GM18517 (cell line): ENCODE data around the gene DMXL2.
"Not testable (repeated sequence)": the region's sequence is repeated elsewhere in the genome, so short reads cannot be mapped to it uniquely, and the experiment has no call there.

Experiments
- ATAC-seq: cut with Tn5 transposase; IDR thresholded peaks from one replicate; pipeline ENCODE4 v1.9.1; 2021; ENCODE audit warnings: mild to moderate bottlenecking, moderate library complexity; ENCODE audit not compliant: unreplicated experiment

DMXL2 gene

DNA sequence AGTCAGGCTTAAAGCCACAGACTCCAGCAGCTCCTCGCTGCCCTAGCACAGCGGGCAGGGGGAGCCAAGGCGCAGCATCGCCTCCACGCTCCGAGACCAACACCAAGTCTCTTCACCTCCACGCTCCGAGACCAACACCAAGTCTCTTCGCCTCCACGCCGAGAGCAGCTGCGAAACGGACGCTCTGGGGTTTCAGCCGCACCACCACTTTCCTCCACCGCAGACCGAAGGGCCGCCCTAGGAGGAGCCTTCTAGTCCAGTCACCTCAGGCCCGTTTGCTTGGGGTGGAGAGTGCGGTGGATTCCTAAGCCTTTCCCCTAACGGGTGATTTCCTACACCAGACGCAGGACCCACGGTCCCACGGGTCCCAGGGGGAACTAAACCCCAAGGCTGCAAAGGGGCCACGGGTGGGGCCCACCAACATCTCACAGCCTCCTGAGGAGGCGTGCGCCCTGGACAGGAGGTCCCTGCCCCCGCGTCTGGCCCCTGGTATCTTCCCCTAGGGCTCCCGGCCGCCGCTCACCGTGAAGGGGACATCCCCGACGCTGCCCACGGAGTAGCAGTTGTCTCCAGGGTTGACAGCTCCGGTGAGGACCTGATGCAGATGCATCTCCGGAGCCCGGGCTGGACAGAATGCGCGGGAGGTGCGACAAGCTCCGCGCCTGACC, 501 bp downstream of the DMXL2 start:
- ATAC-seq, result no peak

DNA sequence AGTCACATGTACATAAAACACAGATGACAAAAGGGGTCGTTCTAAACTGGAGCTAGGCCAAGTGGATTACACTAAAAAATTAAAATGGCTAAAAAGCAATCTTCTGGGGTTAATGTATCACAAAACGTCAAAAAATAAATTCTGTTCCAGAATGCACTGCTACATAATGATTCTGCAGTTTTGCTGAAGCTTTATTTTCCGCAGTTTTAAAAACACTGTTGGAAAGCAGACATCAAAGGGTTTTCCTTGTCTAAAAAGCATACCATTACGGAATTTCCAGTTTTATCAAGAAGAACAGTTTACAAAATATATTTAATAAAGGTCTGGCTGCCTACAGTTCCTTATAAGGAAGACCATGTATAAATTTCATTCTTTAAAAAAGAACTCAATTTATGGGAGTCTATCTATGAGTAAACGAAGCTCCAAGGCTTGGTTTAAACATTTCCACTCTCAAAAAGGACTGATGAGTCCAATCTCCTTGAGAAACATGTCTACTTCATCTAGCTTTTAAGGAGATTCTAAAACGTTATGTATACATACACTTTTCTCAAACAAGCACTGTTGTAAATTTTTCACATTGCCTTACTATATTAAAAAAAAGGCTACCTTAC, 1.3 kb downstream of the DMXL2 start:
- no peak for ATAC-seq

DNA sequence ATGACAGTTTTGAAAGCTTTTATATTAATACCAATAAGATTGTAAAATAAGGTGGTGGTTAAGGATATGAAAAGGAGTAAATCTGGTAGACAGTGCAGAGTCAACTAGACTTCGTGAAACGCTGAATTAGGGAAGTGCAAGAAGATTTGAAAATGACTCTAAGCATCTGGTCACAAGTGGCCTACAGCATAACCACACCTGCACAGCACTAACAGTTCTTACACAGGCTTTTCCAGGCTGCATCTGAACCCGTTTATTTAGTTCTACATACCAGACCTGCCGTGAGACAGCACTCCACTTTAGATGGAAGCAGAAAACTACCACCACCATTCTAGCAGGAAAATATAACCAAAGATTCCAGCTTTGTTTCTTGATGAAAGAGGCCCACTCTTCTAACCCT, 1.9 kb downstream of the DMXL2 start:
- ATAC-seq, result no peak

DNA sequence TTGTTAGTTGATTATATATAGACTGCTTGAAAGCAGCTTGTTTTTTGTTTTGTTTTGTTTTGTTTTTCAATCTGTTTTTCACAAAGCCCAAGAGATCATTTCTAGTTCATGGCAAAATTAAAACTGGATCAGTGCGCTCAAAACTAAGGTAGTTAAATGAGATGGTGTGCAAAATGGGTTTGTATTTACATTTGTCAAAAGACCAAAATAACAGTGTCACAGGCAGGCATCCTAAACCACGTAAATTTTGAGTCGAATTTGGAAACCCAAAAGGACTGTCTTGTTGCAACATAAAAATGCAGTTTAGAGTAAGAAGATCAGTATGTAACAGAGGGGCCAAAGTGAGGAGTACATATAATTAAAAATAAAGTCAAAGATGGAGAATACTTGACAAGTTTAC, 2.4 kb downstream of the DMXL2 start:
- ATAC-seq, result no peak

GRCh38 chr15:51619331-51620035, 3.1 kb downstream of the DMXL2 start:
- no peak for ATAC-seq

GRCh38 chr15:51617886-51618285, 4.7 kb downstream of the DMXL2 start:
- no peak for ATAC-seq

GRCh38 chr15:51613951-51614350, 8.6 kb downstream of the DMXL2 start:
- no peak for ATAC-seq

DNA sequence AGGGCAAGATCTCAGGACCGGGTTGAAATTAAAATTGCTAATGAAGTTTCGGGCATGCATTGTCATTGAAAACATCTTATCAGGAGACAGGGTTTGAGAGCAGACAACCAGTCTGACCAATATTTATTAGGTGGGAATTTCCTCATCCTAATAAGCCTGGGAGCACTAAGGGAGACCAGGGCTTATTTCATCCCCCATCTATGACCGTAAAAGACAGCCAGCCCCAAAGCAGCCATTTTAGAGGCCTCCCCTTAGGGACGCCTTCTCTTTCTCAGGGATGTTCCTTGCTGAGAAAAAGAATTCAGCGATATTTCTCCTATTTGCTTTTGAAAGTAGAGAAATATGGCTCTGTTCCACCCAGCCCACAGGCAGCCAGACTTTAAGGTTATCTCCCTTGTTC, 9.9 kb downstream of the DMXL2 start:
- not testable (repeated sequence) for ATAC-seq

- not testable (repeated sequence) for ATAC-seq
Observed at GRCh38 chr15:51603462-51603948, 19.1 kb downstream of the DMXL2 start.

DNA sequence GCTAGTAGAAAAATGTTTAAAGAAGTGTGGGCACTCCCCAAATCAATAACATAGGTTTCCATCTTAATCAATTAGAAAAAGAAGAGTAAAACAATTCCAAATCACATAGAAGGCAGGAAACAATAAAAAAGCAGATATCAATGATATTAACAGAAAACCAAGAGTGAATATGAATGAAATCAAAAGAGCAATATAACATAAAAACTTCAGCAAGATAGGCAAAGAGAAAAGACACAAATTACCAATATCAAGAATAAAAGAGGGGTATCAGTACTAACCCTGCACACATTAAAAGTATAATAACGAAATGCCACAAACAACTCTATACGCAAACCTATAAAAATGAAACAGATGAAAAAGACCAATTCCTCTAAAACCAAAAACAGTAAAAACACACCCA, 19.6 kb downstream of the DMXL2 start:
- ATAC-seq, result no peak

DNA sequence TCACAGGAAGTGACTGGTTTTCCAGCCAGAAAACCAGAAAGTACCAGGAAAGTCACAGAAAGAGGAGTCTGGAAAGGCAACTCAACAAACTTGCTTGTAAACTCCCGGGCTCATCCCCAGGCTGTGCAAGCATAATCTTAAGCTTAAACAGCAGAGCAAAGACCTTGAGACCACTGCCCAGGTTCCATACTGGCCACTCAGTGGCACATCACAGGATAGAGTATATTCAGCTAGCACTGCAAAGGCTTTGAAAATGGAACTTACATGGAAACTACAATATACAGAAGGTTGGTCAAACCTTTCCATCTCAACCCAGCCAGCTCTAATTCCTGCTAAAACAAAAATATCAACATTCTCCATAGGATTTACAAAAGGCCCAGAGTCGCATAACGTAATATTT, 20.1 kb downstream of the DMXL2 start:
- ATAC-seq, result no peak

DNA sequence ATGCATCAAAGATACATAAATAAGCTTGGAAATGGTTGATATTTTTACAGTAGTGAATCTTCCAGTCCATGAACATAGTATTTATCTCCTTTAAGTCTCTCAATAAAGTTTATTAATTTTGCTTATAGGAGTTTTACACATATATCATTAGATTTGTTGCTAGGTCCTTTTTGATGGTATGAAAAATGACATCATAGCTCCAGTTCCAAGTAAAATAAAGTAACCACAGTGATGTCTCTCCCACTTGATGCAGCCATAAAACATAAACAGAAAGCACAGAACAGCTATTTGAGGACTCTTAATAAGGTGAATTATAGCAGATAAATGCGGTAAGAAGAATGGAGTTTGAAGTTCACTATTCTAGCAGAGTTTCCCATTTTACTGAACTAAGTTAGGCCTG, 20.8 kb downstream of the DMXL2 start:
- no peak for ATAC-seq

DNA sequence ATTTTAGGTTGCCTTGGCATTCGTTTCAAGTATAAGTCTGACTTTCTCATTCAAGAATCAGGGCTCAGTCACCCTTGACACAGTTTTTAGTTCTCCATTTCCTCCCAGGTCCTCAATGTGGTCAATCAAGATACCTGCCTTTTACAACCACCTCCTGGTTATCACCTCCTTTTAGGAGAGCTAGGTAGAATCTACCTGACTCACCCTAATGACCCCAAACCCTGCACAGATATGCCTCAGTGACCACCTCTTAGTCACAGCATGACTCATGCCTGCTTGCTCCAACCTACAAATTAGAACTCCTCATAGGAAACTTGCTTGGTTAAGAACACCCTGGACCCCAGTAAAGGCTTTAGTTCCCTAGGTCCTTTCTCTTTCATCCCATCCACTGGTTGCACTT, 22.5 kb downstream of the DMXL2 start:
- ATAC-seq, result no peak

DNA sequence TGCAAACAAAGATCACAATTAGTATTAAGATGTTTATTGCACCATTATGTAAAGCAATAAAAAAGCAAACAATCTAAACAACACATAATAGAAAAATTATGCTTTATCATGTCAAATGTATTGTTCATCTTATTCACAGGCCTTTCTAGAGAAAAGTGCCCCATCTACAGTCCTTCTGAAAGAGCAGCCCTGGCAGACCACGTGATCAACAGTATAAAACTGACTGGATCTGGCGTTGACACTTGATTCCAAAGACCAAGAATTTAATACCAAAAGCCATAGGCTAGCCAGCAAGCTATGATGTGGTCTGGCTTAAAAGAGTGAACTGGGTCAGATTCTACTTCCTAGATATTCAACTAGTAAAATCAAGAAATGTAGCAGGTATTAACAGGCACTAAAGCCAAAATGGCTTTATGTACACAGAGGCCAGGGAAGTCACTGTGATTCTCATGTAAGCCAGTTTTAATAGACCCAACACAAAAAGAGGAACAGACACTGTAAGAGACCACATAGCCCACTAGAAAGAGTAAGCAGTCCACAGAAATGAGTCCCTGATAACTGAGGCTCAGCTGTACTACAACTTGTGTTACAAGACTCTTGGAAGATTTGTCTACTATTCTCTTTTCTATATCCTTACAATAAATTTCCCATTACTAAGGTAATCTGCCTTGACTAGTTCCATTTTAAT, 32.5 kb downstream of the DMXL2 start:
- no peak for ATAC-seq

DNA sequence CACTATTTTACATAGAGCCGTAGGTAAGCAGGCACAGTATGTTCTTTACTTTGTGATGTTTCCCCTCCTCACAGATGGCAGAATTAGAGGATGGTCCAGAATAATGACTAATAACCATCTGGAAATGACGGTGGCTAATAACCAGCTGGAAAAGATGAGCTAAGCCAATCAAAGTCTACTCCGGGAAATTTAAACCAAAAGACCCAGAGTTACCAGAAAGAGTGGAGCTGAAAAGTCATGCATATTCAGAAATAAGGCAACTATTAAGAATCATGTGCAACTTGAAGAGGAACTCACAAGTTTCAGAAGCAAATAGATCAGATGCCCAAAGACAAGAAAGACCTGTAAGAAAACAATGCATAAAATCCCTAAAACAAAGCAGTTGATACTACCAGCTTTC, 33.6 kb downstream of the DMXL2 start:
- ATAC-seq, result no peak

GRCh38 chr15:51585986-51586385, 36.6 kb downstream of the DMXL2 start:
- no peak for ATAC-seq

- ATAC-seq, result no peak
Observed at GRCh38 chr15:51580982-51581381, 41.6 kb downstream of the DMXL2 start.

GRCh38 chr15:51580385-51580784, 42.2 kb downstream of the DMXL2 start:
- ATAC-seq, result no peak

GRCh38 chr15:51579012-51579411, 43.6 kb downstream of the DMXL2 start:
- ATAC-seq, result no peak

- ATAC-seq, result no peak
Observed at GRCh38 chr15:51577636-51578304, 44.8 kb downstream of the DMXL2 start.

DNA sequence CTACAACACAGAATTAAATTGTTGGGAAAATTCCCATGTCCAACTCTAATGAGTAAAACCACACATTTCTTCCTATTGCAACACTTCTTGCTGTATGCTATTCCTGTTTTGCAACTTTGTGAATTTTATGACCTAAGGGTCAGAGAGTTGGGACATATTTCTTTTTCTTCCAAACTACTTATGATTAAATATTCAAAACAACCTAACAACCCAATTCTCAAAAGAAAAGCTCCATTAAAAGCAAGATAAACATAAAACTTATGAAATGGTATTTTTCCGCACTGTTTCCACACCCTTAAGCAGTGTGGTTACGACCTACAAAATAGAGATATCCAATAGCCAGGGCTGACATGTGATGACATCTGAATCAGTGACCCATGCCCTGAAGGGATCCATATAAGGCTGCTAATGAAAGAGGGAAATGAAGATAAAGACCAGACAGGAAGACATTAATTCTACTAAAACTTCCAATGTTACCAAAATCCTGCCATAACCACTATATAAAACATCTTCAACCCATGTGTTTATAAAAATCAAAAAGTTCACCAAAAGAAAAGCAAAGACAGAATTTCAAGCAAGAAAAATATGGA, 45.6 kb downstream of the DMXL2 start:
- no peak for ATAC-seq
